CMK (cell line): ENCODE results near the gene PNISR.
"Not testable (repeated sequence)": the region's sequence is repeated elsewhere in the genome, so short reads cannot be mapped to it uniquely, and the experiment has no call there.

Experiments
- DNase-seq: peaks from one replicate; pipeline ENCODE4 v3.0.0-alpha.2; 2010; ENCODE audit warnings: low read depth

Gene PNISR, protein sequence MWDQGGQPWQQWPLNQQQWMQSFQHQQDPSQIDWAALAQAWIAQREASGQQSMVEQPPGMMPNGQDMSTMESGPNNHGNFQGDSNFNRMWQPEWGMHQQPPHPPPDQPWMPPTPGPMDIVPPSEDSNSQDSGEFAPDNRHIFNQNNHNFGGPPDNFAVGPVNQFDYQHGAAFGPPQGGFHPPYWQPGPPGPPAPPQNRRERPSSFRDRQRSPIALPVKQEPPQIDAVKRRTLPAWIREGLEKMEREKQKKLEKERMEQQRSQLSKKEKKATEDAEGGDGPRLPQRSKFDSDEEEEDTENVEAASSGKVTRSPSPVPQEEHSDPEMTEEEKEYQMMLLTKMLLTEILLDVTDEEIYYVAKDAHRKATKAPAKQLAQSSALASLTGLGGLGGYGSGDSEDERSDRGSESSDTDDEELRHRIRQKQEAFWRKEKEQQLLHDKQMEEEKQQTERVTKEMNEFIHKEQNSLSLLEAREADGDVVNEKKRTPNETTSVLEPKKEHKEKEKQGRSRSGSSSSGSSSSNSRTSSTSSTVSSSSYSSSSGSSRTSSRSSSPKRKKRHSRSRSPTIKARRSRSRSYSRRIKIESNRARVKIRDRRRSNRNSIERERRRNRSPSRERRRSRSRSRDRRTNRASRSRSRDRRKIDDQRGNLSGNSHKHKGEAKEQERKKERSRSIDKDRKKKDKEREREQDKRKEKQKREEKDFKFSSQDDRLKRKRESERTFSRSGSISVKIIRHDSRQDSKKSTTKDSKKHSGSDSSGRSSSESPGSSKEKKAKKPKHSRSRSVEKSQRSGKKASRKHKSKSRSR

DNA sequence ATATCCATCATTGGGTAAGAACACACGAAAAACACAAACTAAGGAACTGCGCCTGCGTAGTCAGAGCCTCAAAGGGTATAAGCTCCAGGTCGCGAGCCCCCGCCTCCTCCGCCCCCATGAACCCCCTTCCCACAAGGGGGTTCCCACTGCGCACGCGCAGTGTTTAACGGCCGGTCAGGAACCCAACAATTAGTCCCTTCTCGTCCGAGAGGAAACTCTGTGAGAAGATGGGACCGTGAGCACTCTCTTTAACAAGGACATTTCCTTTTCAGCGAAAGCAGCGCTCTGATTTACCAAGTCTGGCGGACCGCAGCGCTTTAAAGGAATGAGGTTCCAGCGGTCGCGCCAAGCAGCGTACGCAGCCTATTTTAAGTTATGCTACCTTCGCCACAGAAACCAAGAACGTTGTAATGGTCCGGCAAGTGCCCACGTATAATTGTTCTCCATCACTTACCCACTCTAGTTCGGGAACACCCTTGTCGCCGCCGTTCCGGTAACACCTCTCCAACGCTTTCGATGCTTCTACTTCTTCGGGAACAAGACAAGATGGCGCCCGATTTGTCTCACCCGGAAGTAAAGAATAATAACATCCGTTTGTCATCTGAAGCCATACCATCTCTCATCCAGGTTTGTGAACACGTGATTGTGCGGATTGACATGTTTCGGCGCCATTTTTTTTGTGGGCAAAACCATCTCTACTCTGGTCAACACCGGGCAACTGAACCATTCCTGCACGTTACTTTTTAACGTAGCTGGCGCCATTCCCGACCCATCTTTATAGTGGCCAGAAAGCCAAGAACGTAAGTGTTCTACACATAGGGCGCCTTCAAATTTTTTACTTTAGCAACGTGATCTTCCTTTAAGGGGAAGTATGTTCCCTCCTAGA lies at the start of gene PNISR:
TSS of gene PNISR (minus strand) at position 548 of the 886 bp plus-strand sequence. CDS start 10,649 bp downstream, outside the sequence.
- peak; percentile 92 for DNase-seq

DNA sequence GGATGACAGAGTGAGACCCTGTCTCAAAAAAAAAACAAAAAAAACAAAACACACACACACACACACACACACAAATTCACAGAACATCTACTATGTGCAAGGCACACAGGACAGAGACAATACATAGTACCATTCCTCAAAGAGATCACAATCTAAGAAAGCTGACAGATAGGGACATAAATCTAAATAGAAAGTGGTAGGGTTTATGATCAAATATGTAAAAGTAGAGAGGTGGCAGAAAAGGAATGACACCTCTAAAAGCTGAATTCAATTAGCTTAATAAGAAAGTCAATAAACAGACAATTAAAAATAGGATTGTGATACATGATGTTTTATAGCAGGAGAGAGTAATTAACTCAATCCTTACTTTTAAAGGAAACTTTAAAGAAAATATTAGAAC lies 48.6 kb upstream of the PNISR start:
- DNase-seq, result no peak

- no peak for DNase-seq
These were observed 46.5 kb upstream of the PNISR start for GRCh38 chr6:99471638-99472037.

GRCh38 chr6:99467509-99468106 lies 42.5 kb upstream of the PNISR start:
- no peak for DNase-seq

- not testable (repeated sequence) for DNase-seq
These were observed 34.0 kb upstream of the PNISR start for GRCh38 chr6:99459133-99459532.

- no peak for DNase-seq
These were observed 33.2 kb upstream of the PNISR start for GRCh38 chr6:99458319-99458718.

- DNase-seq, result no peak
These were observed 21.0 kb upstream of the PNISR start for GRCh38 chr6:99446076-99446475.

DNA sequence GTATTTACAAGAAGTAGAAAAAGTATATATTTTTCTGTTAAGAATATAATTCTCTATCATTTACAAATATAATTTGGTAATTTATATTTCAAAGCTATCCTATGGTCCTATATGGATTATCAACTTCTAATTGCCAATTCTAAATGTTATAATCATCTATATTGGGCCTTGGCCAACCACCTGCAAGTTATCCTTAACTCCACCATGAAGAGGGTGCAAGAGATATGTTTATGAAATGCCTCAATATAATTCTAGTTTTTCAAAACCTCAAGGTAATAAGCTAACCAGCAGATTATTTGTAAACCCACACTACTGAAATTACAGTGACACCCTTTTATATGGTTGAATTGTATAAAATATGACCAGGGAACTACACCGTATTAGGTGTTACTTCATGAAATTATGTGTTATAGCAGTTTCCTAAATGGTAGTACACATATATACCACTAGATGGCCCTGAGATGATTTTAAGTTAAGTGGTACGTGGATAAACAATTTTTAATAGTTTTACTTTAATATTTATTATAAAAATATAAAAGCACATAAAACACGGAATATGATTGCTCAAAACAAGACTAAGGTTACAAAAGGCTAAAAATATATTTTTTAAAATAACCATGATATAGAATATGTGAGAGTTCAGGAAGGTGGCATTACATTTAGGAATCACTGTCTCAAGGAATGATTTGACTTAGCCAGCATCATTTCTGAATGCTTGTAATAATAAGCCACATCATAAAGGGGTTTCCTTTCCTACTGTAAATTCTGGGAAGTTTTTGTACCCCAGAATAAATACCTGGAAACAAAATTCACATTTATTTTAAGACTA lies 9.8 kb upstream of the PNISR start:
- no peak for DNase-seq

DNA sequence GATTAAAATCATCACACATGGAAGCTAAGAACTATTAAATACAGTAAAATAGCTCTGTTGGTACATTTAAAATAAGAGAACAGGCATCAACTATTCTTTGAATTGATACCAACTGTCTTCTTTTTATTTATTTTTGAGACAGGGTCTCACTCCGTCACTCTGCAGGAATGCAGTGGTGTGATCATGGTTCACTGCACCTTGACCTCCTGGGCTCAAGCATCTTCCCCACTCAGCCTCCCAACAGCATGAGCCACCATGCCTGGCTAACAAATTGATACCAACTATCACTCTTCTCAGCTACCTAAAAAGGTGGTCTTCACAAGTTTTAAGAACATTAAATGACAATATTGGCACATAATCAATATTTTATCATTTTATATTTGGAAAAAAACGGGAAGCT lies 7.8 kb upstream of the PNISR start:
- DNase-seq, result no peak

DNA sequence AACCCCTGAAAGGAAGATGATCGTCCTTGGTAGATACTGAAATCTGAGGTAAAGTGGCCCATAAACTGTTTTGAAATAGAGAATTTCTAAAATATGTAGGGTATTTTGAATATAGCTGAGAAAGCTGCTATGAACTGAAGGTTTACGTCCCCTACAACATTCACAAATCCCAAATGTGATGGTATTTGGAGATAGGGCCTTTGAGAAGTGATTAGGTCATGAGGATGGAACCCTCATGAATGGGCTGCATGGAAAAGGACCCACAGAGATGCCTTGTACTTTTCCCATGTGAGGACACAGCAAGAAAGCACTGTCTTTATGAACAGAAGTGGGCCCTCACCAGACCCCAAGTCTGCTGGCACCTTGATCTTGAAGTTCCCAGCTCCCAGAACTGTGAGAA lies 6.8 kb upstream of the PNISR start:
- DNase-seq, result no peak

DNA sequence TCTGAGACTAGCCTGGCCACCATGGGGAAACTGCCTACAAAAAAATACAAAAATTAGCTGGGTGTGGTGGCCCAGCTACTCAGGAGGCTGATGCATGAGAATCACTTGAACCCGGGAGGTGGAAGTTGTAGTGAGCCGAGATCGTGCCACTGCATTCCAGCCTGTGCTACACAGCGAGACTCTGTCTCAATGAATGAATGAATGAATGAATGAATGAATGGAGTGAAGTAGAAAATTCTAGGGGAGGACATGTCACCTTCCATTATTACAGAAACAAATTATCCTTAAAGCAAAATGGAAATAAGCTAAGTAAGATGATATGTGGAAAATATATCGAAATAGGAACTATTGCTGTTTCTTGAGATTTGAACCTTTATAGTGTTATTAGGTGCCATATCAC lies 2.9 kb upstream of the PNISR start:
- DNase-seq, result no peak

DNA sequence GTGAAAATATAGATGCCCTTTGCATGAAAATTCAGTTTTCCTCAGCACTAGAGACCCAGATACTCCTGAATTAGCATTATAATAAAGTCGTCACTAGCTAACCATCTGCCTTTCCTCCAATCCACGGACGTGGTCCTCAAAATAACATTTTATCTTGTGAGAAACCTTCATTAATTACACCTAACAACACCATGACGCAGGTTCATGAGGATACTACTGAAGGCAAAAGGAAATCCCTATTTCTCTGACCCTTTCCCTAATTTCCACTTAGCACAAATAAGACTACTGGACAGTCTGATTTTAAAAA lies 1.3 kb upstream of the PNISR start:
- no peak for DNase-seq

DNA sequence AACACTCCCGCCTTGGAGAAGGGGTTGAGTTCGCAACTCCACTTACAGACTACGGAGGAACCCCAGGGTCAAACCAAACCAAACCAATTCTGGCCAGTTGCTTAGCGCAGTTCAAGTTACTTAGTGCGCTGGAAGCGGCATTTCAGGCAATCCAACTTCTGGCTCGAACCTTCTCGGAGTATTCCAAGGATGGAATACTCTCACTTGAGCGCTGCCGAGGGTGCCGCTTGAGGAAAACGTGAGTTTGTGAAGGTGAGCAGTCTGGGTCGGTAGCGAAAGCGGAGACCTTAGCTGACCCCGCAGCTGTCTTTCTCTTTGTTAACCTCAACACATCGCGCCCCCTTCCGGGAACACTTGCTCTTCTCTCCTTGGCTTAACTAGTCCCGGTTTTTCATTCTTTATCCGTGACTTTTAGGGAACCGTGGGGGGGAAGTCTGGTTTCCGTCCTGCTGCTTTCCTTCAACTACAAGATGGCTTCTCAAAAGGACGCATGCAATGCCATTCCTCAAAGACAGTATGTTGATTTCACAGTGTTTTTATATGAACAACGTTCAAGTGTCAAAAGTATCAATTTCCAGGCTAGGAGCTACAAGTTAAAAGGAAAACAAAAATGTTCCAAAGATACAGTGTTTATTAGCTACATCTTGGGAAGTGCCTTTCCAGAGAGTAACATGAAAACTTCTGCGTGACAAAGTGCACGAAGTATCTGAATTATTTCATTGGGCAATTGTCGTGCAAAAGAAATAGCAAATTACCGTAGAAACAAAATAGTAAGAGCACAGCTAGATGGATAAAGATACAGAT lies 741 bp upstream of the PNISR start:
- DNase-seq, result peak; percentile 89

- no peak for DNase-seq
These were observed 1.1 kb downstream of the PNISR start for GRCh38 chr6:99424022-99424421.

DNA sequence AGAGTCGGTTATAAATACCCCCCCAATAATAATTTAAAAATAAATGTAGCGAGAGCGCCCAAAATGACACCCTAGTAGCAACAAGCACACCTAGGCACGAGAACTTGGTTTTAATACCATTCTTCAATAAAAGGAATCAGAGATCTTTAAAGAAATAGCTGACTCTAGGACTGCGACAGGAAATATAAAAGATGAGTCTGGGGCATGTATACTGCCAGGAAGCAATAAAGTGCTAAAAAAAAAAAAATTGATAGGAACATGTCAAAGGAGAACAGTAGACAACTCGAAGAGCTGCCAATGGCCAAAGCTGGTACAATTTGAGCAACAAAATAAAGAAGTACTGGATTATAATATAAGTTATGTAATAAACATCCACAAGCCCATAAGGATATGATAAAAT lies 2.2 kb downstream of the PNISR start:
- no peak for DNase-seq

GRCh38 chr6:99416892-99417767 lies 8.0 kb downstream of the PNISR start:
- no peak for DNase-seq

- no peak for DNase-seq
These were observed 8.9 kb downstream of the PNISR start for GRCh38 chr6:99416226-99416625.

- no peak for DNase-seq
These were observed 9.7 kb downstream of the PNISR start for GRCh38 chr6:99415446-99415845.

DNA sequence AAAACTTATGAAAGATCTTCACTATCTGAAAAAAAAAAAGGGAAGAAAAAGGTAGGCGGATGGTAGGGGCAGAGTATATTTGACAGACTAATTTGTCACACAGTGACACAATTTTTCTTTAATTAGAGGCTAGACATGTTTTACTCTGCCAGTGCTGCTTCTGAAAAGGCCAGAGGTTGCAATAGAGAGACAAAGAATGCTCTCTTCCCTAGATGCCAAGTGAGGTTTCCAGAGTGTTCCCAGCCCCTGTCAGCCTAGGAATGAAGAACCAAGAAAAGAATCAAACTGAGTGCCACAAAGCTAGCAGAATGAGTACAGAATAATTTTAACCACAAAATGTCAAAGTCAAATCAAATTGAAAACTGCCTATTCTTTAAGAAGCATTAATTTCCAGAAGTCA lies 13.0 kb downstream of the PNISR start:
- DNase-seq, result no peak
